HG03280 (cell line): ENCODE data around the gene PLD3.
A peak's percentile ranks its signal among the peaks of the same experiment; 100 is the strongest.
"Not testable (repeated sequence)": the region's sequence is repeated elsewhere in the genome, so short reads cannot be mapped to it uniquely, and the experiment has no call there.

ENCODE experiments used
- ATAC-seq: cut with Tn5 transposase; IDR thresholded peaks from one replicate; pipeline ENCODE4 v1.9.1; 2021; ENCODE audit warnings: mild to moderate bottlenecking, moderate library complexity; ENCODE audit not compliant: unreplicated experiment

Gene PLD3

DNA sequence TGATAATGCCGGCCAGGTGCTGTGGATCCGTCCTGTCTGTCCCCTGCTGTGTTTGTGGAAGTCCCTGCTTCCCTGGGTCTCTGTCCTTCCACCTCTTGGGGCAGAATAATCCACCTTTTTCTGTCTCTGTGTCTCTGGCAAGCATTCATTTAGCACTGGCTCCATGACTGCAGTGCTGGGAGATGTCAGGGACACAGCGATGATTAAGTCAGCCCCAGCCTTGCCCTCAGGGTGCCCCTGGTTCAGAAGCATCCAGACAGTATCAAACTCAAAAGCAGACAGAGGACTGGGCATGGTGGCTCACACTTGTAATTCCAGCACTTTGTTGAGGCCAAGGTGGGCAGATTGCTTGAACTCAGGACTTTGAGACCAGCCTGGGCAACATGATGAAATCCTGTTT lies 40.0 kb downstream of the PLD3 start:
- ATAC-seq: no peak

DNA sequence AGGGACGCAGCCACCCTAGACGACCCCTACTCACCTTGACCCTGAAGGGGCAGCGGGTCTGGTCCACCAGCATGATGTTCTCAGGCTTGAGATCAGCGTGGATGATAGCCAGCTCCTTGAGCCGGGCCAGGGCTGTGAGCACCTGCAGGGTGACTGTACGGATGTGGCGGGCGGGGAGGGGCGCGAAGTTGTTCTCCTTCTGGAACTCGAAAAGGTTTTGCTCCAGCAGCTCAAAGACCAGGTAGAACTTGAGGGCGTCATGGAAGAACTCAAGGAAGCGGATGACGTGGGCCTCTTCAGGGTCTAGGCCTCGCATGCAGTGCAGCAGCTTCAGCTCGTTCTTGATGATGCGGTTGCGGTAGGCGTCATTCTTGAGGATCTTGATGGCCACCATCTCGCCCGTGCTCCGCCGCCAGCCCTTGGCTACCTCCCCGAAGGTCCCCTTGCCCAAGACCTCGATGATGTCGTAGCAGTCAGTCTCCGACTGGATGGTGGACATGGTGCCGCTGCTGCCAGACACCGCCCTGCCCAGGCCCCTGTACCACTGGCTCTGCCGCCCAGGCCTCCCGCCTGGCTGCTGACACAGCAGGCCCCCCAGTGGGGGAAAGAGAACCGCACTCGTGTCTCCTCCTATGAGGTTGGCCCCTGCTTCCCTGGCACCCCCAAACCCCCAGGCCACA lies 41.0 kb downstream of the PLD3 start:
- ATAC-seq: no peak

DNA sequence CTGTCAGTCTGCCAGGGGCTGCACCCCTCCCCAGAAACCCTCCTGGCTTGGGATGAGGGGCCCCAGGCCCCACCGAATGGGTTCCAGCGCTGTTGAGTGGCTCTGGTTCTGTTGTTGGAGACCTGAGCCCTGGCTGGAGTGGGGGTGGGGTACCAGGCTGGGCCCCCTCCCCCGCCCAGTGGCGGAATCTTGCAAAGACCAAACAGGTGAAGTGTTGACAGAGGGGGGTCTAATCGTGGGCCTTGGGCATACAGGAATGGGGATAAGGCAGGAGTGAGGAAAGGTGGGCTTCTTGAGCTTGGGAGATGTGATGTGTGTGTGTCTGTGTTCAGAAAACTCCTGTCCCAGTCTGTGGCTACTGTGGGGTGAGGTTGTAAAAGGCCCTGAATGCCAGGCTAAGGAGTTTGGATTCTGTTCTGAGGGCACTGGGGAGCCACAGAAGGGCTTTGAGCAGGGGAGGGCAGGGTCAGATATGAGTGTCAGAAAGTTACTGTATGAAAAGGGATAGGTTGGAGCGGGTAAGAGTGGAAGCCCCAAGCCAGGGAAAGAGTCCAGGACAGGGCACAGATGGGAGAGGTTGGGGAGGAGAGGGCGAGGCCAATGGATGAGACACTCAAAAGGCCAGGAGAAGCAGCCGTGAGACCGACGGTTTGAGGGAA lies 41.7 kb downstream of the PLD3 start, which contains the start of gene HIPK4:
Gene HIPK4 (minus strand): TSS at position 98 of the 659 bp plus-strand sequence. CDS start 279 bp downstream, outside the sequence.
- ATAC-seq: no peak

DNA sequence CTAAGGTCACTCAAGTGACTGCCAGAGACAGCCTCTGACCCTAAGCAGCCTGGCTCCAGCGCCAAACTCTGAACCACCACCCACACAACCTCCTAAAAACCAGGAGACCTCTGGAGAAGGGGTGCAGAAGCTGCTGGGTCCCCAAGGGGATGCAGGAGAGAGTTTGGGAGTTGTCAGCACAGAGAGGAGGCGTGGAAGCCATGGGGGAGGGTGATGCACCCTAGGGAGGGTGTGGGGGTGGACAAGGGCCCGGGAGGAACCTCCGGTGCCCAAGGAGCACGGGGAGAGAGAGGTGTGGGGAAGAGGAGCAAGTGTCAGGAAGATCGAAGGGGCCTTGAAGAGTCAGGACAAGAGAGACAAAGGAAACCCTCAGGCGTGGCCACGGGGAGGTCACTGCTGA lies 43.6 kb downstream of the PLD3 start:
- no peak for ATAC-seq

DNA sequence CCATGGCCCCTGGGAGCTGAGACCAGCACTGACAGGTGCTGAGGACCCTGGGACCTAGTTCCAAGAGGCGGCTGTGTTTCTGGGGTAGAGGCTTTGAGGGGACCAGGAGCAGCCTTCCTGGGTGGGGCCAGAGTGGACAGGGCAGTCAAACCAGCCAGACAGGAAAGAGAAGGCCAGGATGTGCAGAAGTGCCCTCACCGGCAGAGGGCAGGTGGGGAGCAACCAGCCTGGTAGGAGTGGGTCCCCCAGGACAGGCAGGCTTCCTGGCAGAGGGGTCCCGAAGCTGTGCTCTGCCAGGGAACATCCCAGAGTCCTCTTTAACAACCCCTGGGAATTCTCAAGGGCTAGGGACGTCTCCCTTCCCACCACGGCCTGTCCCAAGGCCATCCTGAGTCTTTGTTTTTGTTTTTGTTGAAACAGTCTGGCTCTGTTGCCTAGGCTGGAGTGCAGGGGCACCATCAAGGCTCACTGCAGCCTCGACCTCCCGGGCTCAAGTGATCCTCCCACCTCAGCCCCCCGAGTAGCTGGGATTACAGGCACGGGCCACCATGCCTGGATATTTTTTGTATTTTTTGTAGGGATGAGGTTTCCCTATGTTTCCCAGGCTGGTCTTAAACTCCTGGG lies 44.5 kb downstream of the PLD3 start:
- no peak for ATAC-seq

DNA sequence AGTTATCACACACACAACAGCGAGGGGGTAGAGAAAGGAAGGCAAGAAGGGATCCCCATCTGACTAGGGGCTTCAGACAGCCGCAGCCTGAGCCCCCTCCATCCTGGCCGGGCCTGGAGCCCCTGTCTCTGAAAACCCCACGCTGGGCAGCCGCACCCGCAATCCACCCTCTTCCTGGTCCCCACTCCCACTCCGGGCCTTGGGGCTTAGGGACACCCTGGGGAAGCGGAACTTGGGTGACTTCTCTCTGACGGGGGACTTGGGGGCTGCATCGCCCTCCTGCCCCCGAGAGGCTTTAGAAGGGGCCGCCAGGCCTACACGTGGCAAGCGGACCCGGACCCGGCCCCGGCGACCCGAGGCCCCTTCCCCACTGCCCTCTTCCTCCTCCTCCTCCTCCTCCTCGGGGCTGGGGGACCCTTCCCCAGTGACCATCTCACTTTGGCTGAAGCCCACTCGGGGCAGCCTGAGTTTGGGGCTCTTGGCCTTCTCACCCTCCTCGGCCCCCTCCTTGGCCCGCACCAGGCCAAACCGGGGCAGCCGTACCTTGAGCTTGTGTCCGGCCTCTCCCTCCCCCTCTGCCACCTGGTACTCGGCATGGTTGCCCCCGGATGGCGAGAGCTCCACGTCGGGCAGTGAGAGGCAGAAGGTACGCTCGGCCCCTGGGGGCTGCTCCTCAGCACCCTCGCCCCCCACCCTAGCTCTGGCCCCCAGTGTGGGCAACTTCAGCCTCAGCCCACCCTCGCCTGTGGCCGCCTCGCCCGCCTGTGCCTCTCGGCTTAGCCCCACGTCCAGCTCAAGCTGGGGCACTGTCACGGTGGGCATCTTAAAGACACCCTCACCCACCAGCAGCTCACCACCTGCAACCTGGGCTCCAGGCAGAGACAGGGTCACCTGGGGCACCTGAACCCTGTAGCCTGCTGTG lies 45.7 kb downstream of the PLD3 start:
- ATAC-seq: no peak

GRCh38 chr19:40394816-40395210 lies 46.3 kb downstream of the PLD3 start:
- ATAC-seq: no peak

DNA sequence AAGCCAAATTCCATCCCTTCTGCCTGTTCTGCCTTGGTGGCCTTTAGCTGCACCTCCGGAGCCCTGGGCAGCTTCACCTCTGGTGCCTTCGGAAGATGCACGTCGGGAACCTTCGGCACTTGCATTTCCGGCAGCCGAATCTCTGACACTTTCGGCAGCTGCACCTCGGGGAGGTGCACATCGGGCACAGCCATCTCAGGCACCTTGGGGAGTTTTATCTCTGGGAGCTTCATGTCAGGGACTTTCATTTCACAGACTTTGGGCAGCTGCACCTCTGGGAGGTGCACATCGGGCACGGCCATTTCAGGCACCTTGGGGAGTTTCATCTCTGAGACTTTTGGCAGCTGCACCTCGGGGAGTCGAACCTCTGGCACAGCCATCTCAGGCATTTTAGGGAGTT lies 47.5 kb downstream of the PLD3 start:
- ATAC-seq: no peak

- no peak for ATAC-seq
Observed at GRCh38 chr19:40396886-40397567, 48.5 kb downstream of the PLD3 start.

DNA sequence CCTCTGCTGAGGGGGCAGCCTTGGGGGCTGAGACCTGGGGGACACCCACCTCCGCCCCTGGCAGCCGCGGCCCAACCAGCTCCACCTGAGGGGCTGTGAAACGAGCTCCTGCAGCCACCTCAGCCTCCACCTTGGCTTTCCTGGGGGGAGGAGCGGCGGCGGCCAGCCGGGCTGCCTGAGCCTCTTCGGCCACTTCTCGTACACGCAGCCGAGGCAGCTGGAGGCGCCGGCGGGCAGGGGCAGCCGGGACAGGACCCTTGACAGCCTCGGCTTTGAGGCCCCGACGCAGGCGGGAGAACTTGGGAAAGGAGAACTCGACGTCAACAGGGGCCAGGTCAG lies 49.0 kb downstream of the PLD3 start:
- no peak for ATAC-seq

- no peak for ATAC-seq
Observed at GRCh38 chr19:40398417-40399131, 50.1 kb downstream of the PLD3 start.

- ATAC-seq: no peak
Observed at GRCh38 chr19:40400559-40400958, 52.1 kb downstream of the PLD3 start.

DNA sequence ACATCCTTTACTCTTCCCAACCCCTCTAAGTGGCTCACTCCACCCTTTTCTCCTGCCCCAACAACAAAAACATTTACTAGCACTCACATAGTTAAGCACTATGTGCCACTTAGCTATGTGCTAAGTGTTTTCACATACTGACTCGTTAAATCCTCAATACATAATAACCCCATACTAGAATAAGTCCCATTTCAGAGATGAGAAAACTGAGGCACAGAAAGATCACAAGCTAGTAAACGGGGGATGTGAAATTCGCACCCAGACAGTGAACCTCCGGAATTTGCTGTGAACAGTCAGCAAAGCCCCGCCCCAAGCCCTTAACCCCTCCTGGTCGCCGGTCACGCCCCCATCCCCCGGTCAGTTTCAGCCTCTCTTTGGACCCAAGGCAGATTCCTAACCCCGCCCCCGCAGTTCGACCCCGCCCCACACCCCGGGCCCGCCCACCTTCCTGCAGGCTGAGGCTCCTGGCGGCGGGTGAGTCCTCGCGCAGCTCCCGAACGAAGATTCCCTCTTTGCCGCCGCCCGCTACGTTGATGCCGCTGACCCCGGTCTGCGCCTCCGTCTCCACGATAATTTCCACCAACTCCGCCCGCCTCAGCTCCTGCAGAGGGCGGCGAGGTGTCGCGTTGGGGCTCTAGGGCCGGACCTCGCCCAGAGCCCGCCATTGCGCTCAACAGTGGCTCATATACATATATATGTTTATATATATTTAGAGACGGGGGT lies 54.9 kb downstream of the PLD3 start:
- ATAC-seq: peak; percentile 81

DNA sequence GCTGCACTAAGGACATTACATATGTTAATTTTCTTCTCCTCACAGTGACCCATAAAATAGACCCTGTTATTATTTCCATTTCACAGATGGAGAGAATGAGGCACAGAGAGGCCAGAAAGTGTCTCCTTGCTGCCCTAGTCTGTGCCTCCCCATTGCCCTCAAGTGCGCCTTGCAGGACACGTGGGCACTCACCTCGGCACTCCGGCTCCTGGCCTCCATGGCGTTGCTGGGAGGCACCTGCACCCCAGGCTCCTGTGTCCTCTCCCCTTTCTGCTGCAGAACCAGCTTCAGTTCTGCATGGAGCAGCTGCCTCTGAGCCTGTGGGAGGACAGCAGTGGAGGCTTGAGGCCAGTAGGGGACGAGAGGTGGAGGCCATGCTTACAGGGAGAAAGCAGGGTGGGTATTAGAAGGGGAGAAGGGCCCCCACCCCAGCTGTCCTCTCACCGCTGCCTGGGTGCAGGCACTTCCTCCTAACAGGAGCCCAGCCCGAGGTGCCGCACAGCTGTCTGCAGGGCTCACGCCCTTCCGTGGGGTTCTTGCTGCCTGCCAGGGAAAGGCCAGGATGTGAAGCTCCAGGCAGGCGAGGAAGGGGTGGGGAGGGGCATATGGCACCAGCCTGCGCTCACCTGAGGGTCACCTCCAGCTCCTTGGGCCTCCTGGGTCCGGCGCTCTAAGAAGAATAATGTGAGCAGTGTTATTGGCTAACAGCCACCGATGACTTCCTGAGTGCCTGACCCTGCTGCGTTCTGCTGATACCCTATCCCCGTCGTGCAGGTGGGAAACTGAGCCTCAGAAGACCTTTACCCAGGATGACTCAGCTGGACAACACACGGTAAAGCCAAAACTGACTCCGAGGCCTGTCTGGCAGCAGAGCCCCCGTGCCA lies 59.5 kb downstream of the PLD3 start:
- no peak for ATAC-seq

- ATAC-seq: not testable (repeated sequence)
Observed at GRCh38 chr19:40408598-40408925, 60.1 kb downstream of the PLD3 start.

- no peak for ATAC-seq
Observed at GRCh38 chr19:40410030-40410389, 61.5 kb downstream of the PLD3 start.

GRCh38 chr19:40411125-40411842 lies 62.8 kb downstream of the PLD3 start:
- ATAC-seq: no peak

GRCh38 chr19:40411958-40412499 lies 63.5 kb downstream of the PLD3 start:
- no peak for ATAC-seq
